Right atrium auricular region (tissue), 2 donors: ENCODE data around the gene NEK8. TPM values are rescaled to one million over a fixed set of nuclear protein-coding genes. Genes with fewer than 3 reads are reported as not detected.
"Not testable (repeated sequence)": the region's sequence is repeated elsewhere in the genome, so short reads cannot be mapped to it uniquely, and the experiment has no call there.

Experiments
- DNase-seq: peaks from one replicate; pipeline ENCODE4 v3.0.0-alpha.2; 2019; ENCODE audit warnings: low spot score
- H3K27ac ChIP-seq, 2 donors: fragments of 200-600 bp; sonication (generic); 1 replicate in 1 of 2; 2 replicates in 1 of 2; pipeline ENCODE4 v1.5.1; 2016 to 2019
- H3K27me3 ChIP-seq, 2 donors: fragments of 200-600 bp; sonication (generic); one replicate each; pipeline versions ENCODE4 v1.5.1 to v1.6.0; 2017 to 2019
- H3K36me3 ChIP-seq: fragments of 200-600 bp; sonication (generic); one replicate; pipeline ENCODE4 v1.5.1; 2016
- H3K4me1 ChIP-seq, 2 donors: fragments of 200-600 bp; sonication (generic); one replicate each; pipeline versions ENCODE4 v1.5.1 to v1.6.0; 2017 to 2019
- H3K4me3 ChIP-seq, 2 donors: fragments of 200-600 bp; sonication (generic); 1 replicate in 1 of 2; 2 replicates in 1 of 2; pipeline ENCODE4 v1.5.1; 2017 to 2019; ENCODE audit warnings: mild to moderate bottlenecking in 1 of 2, moderate library complexity in 1 of 2
- H3K9me3 ChIP-seq, 2 donors: fragments of 200-600 bp; sonication (generic); one replicate each; pipeline ENCODE4 v1.5.1; 2019
- CTCF ChIP-seq, 2 donors: fragments of 200-600 bp; sonication (generic); IDR thresholded peaks; one replicate each; pipeline ENCODE4 v1.5.1; 2019; ENCODE audit warnings: antibody characterized with exemption in 2 of 2
- total RNA-seq, 2 donors: library from RNA; depleted of rRNA; stranded (reverse); fragments of >200 nt; gene quantifications; one replicate each; pipeline ENCODE4 v1.1.0, GENCODE V29; 2016

The NEK8 gene
- total RNA-seq, 2 donors from 2014 or later = 1.0 to 1.1 TPM

GRCh38 chr17:28716740-28717577 is 11.6 kb upstream of the NEK8 start:
- no peak for TF ChIP-seq CTCF (IDR thresholded peaks at IDR 0.05)
- no peaks in the 10 kb centered on the region for H3K27me3 ChIP-seq
- H3K27ac ChIP-seq = peak overlapping the region; percentile 91 to 92
- peaks cover 30% of the 10 kb centered on the region for H3K36me3 ChIP-seq
- no peak for DNase-seq
- H3K4me1 ChIP-seq = peaks cover 0 to 58% of the 10 kb centered on the region in 2 donors
- H3K4me3 ChIP-seq = peak overlapping the region; percentile 55 to 70
- no peaks in the 10 kb centered on the region for H3K9me3 ChIP-seq

DNA sequence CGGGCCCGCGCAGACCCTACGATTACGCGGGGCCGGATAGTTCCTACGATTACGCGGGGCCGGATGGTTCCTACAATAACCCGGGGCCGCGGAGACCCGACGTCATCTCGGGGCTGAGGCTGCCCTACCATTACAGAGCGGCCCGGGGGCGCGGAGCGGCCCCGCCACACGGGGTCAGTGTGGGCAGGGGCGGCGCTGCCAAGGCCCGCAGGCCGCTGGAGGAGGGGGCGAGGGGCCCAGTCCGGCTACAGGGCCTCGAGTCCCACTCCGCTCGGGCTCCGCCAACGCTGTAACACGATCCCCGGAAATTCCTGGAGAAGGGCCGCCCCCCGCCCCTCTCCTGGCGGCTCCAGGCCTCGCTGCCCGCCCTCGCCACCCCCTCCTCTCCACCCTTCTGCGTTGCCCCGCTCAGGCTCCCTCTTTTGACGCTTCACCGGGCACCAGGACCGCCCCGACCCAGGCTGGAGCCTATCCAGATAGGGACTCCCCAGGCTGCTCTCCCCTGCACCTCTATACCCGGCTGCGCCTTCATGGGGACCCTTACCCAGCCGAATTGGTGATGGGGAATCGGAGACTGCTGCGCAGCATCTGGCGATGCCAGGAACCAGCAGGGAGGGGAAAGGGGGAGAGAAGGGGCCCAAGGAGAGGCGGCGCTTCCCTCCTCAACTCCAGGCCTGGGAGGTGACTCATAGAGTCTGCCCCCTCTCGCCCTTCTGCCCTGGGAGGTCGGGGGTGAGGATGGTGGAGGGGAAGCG is 10.8 kb upstream of the NEK8 start, which contains the start of gene RAB34:
RAB34 (minus strand) TSS at position 291 of the 755 bp plus-strand sequence. CDS start 602 bp downstream, outside the sequence.
- TF ChIP-seq CTCF (IDR thresholded peaks at IDR 0.05) = peak in 1 of 2 donors; percentile 61
- H3K36me3 ChIP-seq = peaks cover 37% of the 10 kb centered on the region
- no peaks in the 10 kb centered on the region for H3K27me3 ChIP-seq
- peak within 1 kb of the TSS; percentile 91 to 92 for H3K27ac ChIP-seq
- H3K4me3 ChIP-seq = peak within 1 kb of the TSS; percentile 55 to 70
- H3K4me1 ChIP-seq = peaks cover 0 to 55% of the 10 kb centered on the region in 2 donors
- no peaks in the 10 kb centered on the region for H3K9me3 ChIP-seq
- DNase-seq = peak; percentile 86

DNA sequence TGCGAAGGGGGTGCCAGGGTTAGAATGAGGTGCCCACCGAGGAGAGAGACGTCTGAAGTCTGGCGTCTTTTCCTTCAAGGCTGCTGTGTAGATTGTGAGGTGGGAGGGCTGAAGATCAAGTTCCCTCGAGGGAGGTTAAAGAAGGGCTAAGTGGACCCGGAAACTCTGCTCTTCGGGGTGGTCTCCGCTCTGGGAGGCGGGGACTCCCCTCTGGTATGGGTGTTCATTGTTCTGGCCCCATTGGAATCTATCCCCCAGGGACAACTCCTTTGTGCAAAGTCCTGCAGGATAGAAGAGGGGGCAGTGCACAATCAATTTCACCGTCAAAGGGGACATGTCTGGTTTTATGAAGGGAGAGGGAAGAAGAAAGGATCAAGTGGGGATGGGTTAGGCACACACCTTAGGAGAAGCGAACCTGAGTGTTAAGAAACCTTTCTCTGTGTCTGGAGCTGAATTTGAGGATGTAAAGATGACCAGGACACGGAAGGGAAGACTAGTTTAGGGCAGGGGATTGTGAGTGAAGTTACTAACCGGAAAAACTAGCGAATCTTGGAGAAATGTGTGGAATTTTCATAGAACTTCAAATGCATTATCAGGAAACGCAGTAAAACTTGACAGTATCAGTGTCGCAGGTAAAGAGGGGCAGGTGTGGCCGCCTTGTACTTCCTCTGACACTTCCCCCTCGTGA is 10.1 kb upstream of the NEK8 start:
- no peak for TF ChIP-seq CTCF (IDR thresholded peaks at IDR 0.05)
- no peak for DNase-seq
- H3K27me3 ChIP-seq = no peaks in the 10 kb centered on the region
- peak overlapping the region; percentile 91 to 92 for H3K27ac ChIP-seq
- no peaks in the 10 kb centered on the region for H3K9me3 ChIP-seq
- peaks cover 45% of the 10 kb centered on the region for H3K36me3 ChIP-seq
- H3K4me3 ChIP-seq = peak overlapping the region; percentile 55 to 88
- peaks cover 0 to 54% of the 10 kb centered on the region in 2 donors for H3K4me1 ChIP-seq

DNA sequence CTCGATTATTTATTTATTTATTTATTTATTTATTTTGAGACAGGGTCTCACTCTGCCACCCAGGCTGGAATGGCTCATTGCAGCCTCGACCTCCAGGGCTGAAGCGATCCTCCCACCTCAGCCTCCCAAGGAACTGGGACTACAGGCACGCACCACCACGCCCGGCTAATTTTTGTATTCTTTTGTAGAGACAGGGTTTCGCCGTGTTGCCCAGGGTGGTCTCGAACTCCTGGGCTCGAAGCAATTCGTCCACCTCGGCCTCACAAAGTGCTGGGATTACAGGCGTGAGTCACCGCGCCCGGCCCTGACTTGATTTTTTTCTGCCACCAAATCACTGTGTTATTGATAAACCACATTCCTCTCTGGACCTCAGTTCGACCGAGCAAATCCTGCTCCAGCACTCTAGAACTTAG is 9.6 kb upstream of the NEK8 start:
- Histone ChIP-seq H3K9me3 (no peaks in the 10 kb centered on the region), H3K27ac (peak overlapping the region; percentile 91 to 92), H3K36me3 (peaks cover 48% of the 10 kb centered on the region), H3K4me1 (peaks cover 0 to 54% of the 10 kb centered on the region in 2 donors), H3K4me3 (peak overlapping the region; percentile 16 to 88), H3K27me3 (no peaks in the 10 kb centered on the region)
- no peak for TF ChIP-seq CTCF (IDR thresholded peaks at IDR 0.05)
- DNase-seq = no peak

- TF ChIP-seq CTCF (IDR thresholded peaks at IDR 0.05) = no peak
- H3K4me1 ChIP-seq = peaks cover 0 to 57% of the 10 kb centered on the region in 2 donors
- peak overlapping the region; percentile 86 to 88 for H3K4me3 ChIP-seq
- H3K36me3 ChIP-seq = peaks cover 42% of the 10 kb centered on the region
- no peaks in the 10 kb centered on the region for H3K27me3 ChIP-seq
- H3K27ac ChIP-seq = peak overlapping the region; percentile 91 to 92
- no peaks in the 10 kb centered on the region for H3K9me3 ChIP-seq
- no peak for DNase-seq
Measured at GRCh38 chr17:28720247-28720996, 8.2 kb upstream of the NEK8 start.

GRCh38 chr17:28720997-28721329 is 7.6 kb upstream of the NEK8 start:
- not testable (repeated sequence) for H3K9me3 ChIP-seq, H3K27me3 ChIP-seq, DNase-seq
- H3K4me1 ChIP-seq = peaks cover 0 to 62% of the 10 kb centered on the region in 2 donors
- H3K4me3 ChIP-seq = peak overlapping the region; percentile 86 to 88
- H3K27ac ChIP-seq = peak overlapping the region in 1 of 2 donors; percentile 91
- peaks cover 40% of the 10 kb centered on the region for H3K36me3 ChIP-seq
